BLaER1 (cell line): ENCODE data around the gene TMEM106C.

Experiments used
- H3K27ac ChIP-seq: shearing (Covaris generic); formaldehyde crosslinking; 2 replicates; pipeline ENCODE4 v1.8.1; 2022
- H3K27me3 ChIP-seq: shearing (Covaris generic); formaldehyde crosslinking; 2 replicates; pipeline ENCODE4 v1.8.1; 2022
- H3K36me3 ChIP-seq: shearing (Covaris generic); formaldehyde crosslinking; 2 replicates; pipeline ENCODE4 v1.8.1; 2022
- H3K4me1 ChIP-seq: shearing (Covaris generic); formaldehyde crosslinking; 2 replicates; pipeline ENCODE4 v1.8.1; 2022
- H3K4me2 ChIP-seq: shearing (Covaris generic); formaldehyde crosslinking; 2 replicates; pipeline ENCODE4 v1.8.1; 2022
- H3K4me3 ChIP-seq: shearing (Covaris generic); formaldehyde crosslinking; 2 replicates; pipeline ENCODE4 v1.8.1; 2022
- H3K9ac ChIP-seq: shearing (Covaris generic); formaldehyde crosslinking; 2 replicates; pipeline ENCODE4 v1.8.1; 2022
- H3K9me3 ChIP-seq: shearing (Covaris generic); formaldehyde crosslinking; 2 replicates; pipeline ENCODE4 v1.8.1; 2022
- H4K20me1 ChIP-seq: shearing (Covaris generic); formaldehyde crosslinking; 2 replicates; pipeline ENCODE4 v1.8.1; 2022
- Cebpa-rat ChIP-seq: shearing (Covaris generic); IDR thresholded peaks from 2 replicates; pipeline ENCODE4 v1.8.1; 2022

Gene TMEM106C

DNA sequence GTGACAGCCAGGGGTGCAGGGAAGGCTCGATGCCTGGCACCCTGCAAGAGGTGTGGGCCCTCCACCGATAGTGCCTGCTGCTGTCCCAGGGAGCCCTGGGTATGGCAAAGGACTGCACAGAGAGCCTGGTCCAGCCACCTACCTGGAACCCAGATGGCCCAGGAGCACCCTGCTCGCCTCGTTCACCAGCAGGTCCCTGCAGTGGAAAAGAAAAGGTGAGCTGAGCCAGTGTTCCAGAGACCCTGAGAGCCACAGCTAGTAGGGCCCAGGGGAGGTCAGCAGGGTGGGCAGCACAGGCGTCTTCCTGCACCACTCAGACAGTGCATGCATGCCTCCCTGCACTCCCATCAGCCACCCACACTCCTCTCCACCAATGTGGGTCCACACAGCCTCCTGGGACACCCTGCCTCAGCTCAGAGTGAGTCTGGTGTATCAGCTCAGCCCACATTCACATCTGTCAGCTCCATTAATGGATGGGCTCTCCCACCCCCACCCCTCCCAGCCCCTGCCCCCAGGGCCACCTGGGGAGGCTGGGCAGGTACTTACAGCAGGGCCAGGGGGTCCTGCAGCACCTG is 20.2 kb downstream of the TMEM106C start:
- H3K9me3 ChIP-seq = no peaks in the 10 kb centered on the region
- H3K27ac ChIP-seq = no peak overlapping the region
- no peak overlapping the region for H3K9ac ChIP-seq
- no peaks in the 10 kb centered on the region for H3K36me3 ChIP-seq
- peak overlapping the region; percentile 65 for H3K4me2 ChIP-seq
- no peak for TF ChIP-seq Cebpa-rat
- no peaks in the 10 kb centered on the region for H4K20me1 ChIP-seq
- peaks cover 88% of the 10 kb centered on the region for H3K4me1 ChIP-seq
- no peaks in the 10 kb centered on the region for H3K27me3 ChIP-seq
- no peak overlapping the region for H3K4me3 ChIP-seq

- no peaks in the 10 kb centered on the region for H3K27me3 ChIP-seq
- H3K36me3 ChIP-seq = no peaks in the 10 kb centered on the region
- H3K4me1 ChIP-seq = peaks cover 88% of the 10 kb centered on the region
- H4K20me1 ChIP-seq = no peaks in the 10 kb centered on the region
- H3K9me3 ChIP-seq = no peaks in the 10 kb centered on the region
- no peak overlapping the region for H3K9ac ChIP-seq
- peak overlapping the region; percentile 65 for H3K4me2 ChIP-seq
- H3K4me3 ChIP-seq = no peak overlapping the region
- H3K27ac ChIP-seq = no peak overlapping the region; the same call in 1 of the 2 replicates
- TF ChIP-seq Cebpa-rat = no peak
Measured at GRCh38 chr12:47984331-47984801, 21.0 kb downstream of the TMEM106C start.

DNA sequence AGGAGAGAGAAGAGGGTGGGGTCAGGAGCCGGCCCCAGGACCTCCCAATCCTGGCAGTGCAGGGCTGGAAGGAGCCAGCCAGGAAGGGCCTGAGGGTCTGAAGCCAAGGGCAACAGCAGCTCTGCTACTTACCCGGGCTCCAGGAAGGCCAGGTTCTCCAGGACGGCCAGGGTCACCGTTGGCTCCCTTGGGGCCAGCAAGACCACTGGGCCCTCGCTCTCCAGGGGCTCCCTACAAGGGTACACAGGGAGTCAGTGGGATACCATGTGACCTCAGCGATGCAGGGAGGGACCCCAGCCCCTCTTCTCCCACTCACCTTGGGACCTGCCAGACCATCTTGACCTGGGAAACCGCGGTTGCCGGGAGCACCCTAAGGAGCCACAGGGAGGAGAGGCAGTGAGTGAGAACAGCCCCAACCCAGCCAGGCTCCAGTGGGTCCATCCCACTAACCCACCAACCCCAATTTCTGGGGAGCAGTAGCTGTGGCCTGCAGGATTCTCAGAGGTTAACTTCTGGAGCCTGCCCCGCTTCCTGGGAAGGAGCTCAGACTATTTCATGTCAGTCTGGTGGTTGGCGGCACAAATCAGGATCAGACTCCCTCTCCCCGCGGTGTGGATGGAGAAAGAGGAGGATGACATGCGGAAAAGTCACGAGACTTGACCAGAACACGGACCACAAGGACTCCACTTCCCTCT is 22.3 kb downstream of the TMEM106C start:
- TF ChIP-seq Cebpa-rat = no peak
- H3K36me3 ChIP-seq = no peaks in the 10 kb centered on the region
- no peak overlapping the region for H3K27ac ChIP-seq
- no peak overlapping the region for H3K4me3 ChIP-seq
- peaks cover 90% of the 10 kb centered on the region for H3K4me1 ChIP-seq
- peak overlapping the region; percentile 7; the same call in 1 of the 2 replicates for H3K4me2 ChIP-seq
- no peaks in the 10 kb centered on the region for H4K20me1 ChIP-seq
- no peaks in the 10 kb centered on the region for H3K27me3 ChIP-seq
- no peak overlapping the region for H3K9ac ChIP-seq
- no peaks in the 10 kb centered on the region for H3K9me3 ChIP-seq

GRCh38 chr12:47986291-47986660 is 22.9 kb downstream of the TMEM106C start:
- no peak overlapping the region for H3K27ac ChIP-seq
- H3K4me3 ChIP-seq = no peak overlapping the region
- peaks cover 90% of the 10 kb centered on the region for H3K4me1 ChIP-seq
- no peaks in the 10 kb centered on the region for H3K27me3 ChIP-seq
- TF ChIP-seq Cebpa-rat = no peak
- no peaks in the 10 kb centered on the region for H3K36me3 ChIP-seq
- no peak overlapping the region for H3K9ac ChIP-seq
- H3K4me2 ChIP-seq = peak overlapping the region; percentile 7; the same call in 1 of the 2 replicates
- no peaks in the 10 kb centered on the region for H3K9me3 ChIP-seq
- H4K20me1 ChIP-seq = no peaks in the 10 kb centered on the region

- no peaks in the 10 kb centered on the region for H3K27me3 ChIP-seq
- peak overlapping the region; percentile 77 for H3K4me2 ChIP-seq
- no peak overlapping the region for H3K4me3 ChIP-seq
- no peak overlapping the region for H3K9ac ChIP-seq
- no peak for TF ChIP-seq Cebpa-rat
- peaks cover 90% of the 10 kb centered on the region for H3K4me1 ChIP-seq
- H3K27ac ChIP-seq = no peak overlapping the region
- H3K9me3 ChIP-seq = no peaks in the 10 kb centered on the region
- no peaks in the 10 kb centered on the region for H3K36me3 ChIP-seq
- H4K20me1 ChIP-seq = no peaks in the 10 kb centered on the region
Measured at GRCh38 chr12:47986832-47987231, 23.4 kb downstream of the TMEM106C start.

DNA sequence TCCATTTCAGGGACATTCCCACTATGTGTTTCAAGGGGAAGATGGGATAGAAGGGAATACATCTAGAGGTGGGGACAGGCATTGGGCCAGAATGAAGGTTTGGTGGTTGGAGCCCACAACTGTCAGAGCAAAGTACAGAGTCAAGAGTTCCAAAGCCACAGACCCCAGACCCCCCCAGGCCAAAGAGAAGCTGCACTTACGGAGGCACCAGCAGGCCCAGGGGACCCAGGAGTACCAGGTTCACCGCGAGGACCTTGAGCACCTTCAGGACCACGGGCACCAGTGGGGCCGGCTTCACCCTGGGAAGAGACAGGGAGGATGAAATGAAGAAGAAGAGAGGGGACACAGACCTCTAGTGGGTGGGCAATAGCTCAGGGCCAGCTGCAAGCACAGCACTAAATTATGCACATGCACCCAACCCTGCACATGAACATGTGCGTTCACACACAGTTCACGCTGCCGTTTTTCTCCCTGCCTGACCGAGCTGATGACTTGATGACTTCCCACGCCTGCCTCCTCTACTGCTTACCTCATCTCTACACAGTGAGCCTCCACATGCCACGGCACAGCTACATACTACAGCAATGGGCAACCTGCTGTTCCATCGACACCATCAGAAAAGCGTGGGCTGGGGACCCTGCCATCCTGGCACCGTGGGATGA is 24.1 kb downstream of the TMEM106C start:
- Histone ChIP-seq H3K9me3 (no peaks in the 10 kb centered on the region), H3K4me3 (no peak overlapping the region), H4K20me1 (no peaks in the 10 kb centered on the region), H3K36me3 (no peaks in the 10 kb centered on the region), H3K9ac (no peak overlapping the region), H3K4me2 (peak overlapping the region; percentile 77), H3K4me1 (peaks cover 85% of the 10 kb centered on the region), H3K27me3 (no peaks in the 10 kb centered on the region), H3K27ac (no peak overlapping the region)
- no peak for TF ChIP-seq Cebpa-rat

DNA sequence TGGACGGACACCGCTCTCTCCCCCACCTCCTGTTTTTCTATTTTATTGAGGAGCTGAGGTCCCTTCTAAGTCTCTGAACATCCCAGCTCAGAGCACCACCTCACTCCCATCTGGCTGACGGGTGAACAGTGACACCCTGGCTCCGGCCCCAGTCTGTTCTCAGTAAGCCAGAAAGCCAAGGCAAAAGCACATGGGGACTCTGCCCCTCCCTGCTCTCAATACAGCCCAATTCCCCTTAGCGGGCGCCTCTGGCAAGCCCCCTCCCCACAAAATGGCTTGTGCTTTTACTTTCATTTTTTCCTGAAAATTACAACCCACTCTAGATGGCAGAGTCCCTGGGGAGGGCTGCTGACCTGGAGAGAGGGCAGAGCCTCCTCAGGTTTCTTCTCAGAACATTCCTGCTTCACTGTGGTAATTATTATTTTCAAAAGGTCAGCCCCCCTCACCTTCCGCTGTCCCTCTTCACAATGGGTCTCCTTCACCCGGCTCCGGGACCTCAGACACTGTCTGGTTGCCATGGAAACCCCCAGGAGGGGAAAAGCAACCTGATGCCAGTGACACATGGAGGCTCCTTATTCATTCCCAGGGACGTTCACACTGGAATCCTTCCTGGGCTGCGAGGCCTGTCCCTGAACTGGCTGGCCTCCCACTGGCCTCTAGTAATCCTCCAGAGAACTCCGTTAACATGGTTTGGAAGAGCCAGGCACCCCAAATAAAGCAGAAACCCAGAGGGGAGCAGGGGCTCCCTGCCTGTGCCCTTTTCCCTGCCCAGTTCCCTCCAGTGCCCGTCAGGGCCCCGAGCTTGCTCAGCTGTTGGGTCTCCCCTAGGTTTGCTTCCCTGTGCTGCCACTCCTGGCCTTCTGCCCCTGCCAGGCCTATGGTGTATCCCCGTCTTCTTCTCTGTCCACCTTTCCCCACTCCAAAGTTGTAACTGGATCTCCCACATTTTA is 25.0 kb downstream of the TMEM106C start:
- Histone ChIP-seq H3K4me3 (no peak overlapping the region), H3K36me3 (no peaks in the 10 kb centered on the region), H3K27ac (no peak overlapping the region), H4K20me1 (no peaks in the 10 kb centered on the region), H3K4me1 (peaks cover 77% of the 10 kb centered on the region), H3K4me2 (peak overlapping the region; percentile 77), H3K9me3 (no peaks in the 10 kb centered on the region), H3K27me3 (no peaks in the 10 kb centered on the region), H3K9ac (no peak overlapping the region)
- no peak for TF ChIP-seq Cebpa-rat

DNA sequence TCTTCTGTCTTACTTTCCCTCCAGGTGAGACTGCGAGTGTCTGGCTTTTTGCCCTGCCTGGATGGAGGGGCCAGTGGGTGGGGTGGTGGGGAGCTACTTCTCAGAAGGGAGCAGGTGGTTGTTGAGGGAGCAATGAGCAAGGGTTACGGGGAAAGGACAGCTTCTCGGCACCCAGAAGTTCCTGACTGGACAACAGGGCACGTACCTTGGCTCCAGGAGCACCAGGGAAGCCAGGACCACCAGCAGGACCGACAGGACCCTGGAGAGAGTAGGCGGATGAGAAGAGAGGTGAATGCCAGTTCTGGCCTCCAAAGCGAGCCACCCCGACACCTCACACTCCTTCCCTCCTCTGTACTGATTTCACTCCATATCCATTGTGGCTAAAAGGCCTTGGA is 25.6 kb downstream of the TMEM106C start:
- Histone ChIP-seq H3K27ac (no peak overlapping the region), H3K4me1 (peaks cover 70% of the 10 kb centered on the region), H3K9me3 (no peaks in the 10 kb centered on the region), H3K9ac (no peak overlapping the region), H4K20me1 (no peaks in the 10 kb centered on the region), H3K4me2 (peak overlapping the region; percentile 77), H3K36me3 (no peaks in the 10 kb centered on the region), H3K4me3 (no peak overlapping the region), H3K27me3 (no peaks in the 10 kb centered on the region)
- no peak for TF ChIP-seq Cebpa-rat

DNA sequence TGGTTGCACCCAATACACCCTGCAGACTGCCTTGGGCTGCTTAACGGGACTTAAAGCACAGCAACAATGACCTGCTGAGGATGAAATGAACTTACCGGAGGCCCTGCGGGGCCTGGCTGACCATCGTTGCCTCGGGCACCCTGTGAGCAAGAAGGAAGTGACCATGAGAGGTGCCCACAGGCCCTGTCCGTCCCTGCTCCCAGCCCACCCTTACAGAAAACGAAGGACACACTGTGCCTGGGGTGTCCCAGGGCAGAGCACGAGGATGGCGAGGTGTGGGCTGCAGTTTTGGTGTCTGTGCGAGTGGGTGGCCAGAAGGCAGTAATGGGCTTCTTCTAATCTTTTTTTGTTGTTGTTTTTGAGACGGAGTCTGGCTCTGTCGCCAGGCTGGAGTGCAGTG is 26.3 kb downstream of the TMEM106C start:
- Histone ChIP-seq H3K36me3 (no peaks in the 10 kb centered on the region), H3K4me3 (no peak overlapping the region), H3K4me1 (peaks cover 68% of the 10 kb centered on the region), H3K4me2 (peak overlapping the region; percentile 77), H3K27me3 (no peaks in the 10 kb centered on the region), H4K20me1 (no peaks in the 10 kb centered on the region), H3K9me3 (no peaks in the 10 kb centered on the region), H3K9ac (no peak overlapping the region), H3K27ac (peak overlapping the region; percentile 51)
- no peak for TF ChIP-seq Cebpa-rat
